Transverse colon (tissue), 3 donors: Measurements from ENCODE around the gene TUT4.

Experiments used
- CTCF ChIP-seq, 5 experiments: fragments of 200-600 bp in 3 of 5; fragments of 450-650 bp in 2 of 5; sonication (generic) in 3 of 5; IDR thresholded peaks; 1 replicate in 2 of 5; 2 replicates in 3 of 5; pipeline ENCODE4 v1.5.1; 2016 to 2017; ENCODE audit warnings: antibody characterized with exemption in 5 of 5, inconsistent platforms in 3 of 5, mild to moderate bottlenecking in 2 of 5, moderate library complexity in 1 of 5
- POLR2A ChIP-seq: fragments of 450-650 bp; IDR thresholded peaks from one replicate; pipeline ENCODE4 v1.6.1; 2016; ENCODE audit warnings: antibody characterized with exemption, mild to moderate bottlenecking, moderate library complexity

DNA sequence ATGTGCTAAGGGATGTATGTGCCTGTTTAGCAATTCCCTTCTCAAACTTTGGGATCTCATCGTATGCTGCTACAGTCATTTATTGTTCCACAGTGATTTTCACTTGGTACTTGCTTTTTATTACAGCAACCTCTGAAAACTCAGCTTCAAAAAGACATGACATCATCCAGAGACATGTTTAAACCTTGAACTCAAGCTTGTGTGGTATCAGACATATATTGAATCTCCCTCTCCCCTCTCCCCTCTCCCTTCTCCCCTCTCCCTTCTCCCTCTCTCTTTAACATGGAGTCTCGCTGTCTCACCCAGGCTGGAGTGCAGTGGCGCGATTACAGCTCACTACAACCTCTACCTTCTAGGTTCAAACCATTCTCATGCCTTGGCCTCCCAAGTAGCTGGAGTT, 19.5 kb upstream of the TUT4 start:
- no peak for TF ChIP-seq CTCF (IDR thresholded peaks at IDR 0.05)
- no peak for TF ChIP-seq POLR2A
